Mammary epithelial cell (primary cell): Measurements from ENCODE around the gene SLC22A2.

Source experiments
- EZH2 ChIP-seq: IDR thresholded peaks from 2 replicates; pipeline ENCODE4 v1.6.1; 2012; ENCODE audit warnings: low read length, inconsistent platforms, borderline replicate concordance
- TF ChIP-seq, protein P1 (sequence below), 2 donors: IDR thresholded peaks in 1 of 2; conservative IDR thresholded peaks in 1 of 2; 2 replicates each; pipeline ENCODE4 v1.5.1; 2011 to 2012; ENCODE audit warnings: inconsistent platforms in 2 of 2, low read length in 2 of 2, mild to moderate bottlenecking in 2 of 2, control low read depth in 1 of 2, low read depth in 1 of 2; ENCODE audit not compliant: insufficient read depth in 1 of 2; ENCODE audit errors: extremely low read depth in 1 of 2

DNA sequence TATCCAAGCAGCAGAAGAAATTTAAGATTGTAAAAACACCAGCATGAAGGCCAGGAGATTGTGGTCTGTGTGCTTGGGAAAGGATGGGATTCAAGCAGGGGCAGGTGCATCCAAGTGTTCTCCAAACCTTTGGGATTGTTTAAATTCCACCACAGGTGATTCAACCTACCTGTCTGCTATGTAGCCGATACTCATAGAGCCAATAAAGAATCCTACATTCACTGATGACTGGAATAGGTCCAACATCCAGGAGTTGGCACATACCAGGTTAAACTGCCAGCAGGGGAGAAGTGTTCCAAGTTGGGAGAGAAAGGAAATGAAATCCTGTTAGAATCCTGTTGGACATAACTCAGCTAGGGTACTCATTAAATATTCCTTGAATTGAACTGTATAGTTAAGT is 2.2 kb downstream of the SLC22A2 start:
- TF ChIP-seq, protein P1, sequence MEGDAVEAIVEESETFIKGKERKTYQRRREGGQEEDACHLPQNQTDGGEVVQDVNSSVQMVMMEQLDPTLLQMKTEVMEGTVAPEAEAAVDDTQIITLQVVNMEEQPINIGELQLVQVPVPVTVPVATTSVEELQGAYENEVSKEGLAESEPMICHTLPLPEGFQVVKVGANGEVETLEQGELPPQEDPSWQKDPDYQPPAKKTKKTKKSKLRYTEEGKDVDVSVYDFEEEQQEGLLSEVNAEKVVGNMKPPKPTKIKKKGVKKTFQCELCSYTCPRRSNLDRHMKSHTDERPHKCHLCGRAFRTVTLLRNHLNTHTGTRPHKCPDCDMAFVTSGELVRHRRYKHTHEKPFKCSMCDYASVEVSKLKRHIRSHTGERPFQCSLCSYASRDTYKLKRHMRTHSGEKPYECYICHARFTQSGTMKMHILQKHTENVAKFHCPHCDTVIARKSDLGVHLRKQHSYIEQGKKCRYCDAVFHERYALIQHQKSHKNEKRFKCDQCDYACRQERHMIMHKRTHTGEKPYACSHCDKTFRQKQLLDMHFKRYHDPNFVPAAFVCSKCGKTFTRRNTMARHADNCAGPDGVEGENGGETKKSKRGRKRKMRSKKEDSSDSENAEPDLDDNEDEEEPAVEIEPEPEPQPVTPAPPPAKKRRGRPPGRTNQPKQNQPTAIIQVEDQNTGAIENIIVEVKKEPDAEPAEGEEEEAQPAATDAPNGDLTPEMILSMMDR (conservative IDR thresholded peaks at IDR 0.05 in 1 of 2, IDR thresholded peaks at IDR 0.05 in 1 of 2; ENCODE audit: extremely low read depth in 1 of 2, insufficient read depth in 1 of 2, low read depth in 1 of 2, low read length in 2 of 2) = no peak
- TF ChIP-seq EZH2 = no peak
